Fibroblast of the aortic adventitia (primary cell): Measurements from ENCODE around the gene ADCY10. TPM values are rescaled to one million over a fixed set of nuclear protein-coding genes. Genes with fewer than 3 reads are reported as not detected.

ENCODE experiments used
- DNase-seq: peaks from one replicate; pipeline ENCODE4 v3.0.0-alpha.2; 2010; ENCODE audit warnings: low read depth
- H3K4me3 ChIP-seq: 2 replicates; pipeline ENCODE4 v1.5.1; 2011; ENCODE audit warnings: low read depth, mild to moderate bottlenecking, control low read depth, low read length, moderate library complexity
- total RNA-seq: library from RNA; depleted of rRNA; stranded (reverse); fragments of >200 nt; gene quantifications from 2 replicates; pipeline ENCODE4 v1.2.3, GENCODE V29; 2012; ENCODE audit warnings: low replicate concordance
- TF ChIP-seq, protein P1 (sequence below): IDR thresholded peaks from 2 replicates; pipeline ENCODE4 v1.5.1; 2011; ENCODE audit warnings: mild to moderate bottlenecking, low read length, control low read depth, inconsistent platforms; ENCODE audit not compliant: insufficient read depth

ADCY10 gene
- total RNA-seq, 1 donor = 0.09 TPM

DNA sequence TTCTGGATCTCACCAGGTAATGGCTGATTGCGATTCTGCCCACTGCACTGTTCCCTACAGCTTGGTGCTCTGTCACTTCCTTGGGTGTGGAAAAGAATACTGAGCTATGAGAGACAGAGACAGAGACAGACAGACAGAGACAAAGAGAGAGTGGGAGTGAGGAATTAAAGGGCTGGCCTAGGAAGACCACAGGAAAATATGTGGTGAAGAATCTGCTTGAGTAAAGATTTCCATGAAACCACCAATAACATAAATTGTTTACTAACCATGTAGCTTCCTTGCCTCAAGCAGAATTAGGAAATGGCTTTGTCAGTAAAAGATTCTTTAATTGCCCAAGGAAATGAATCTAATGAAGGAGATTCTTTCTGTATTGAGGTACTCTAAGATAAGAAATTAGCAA is 137.8 kb downstream of the ADCY10 start:
- no peak overlapping the region for H3K4me3 ChIP-seq
- TF ChIP-seq, protein P1, sequence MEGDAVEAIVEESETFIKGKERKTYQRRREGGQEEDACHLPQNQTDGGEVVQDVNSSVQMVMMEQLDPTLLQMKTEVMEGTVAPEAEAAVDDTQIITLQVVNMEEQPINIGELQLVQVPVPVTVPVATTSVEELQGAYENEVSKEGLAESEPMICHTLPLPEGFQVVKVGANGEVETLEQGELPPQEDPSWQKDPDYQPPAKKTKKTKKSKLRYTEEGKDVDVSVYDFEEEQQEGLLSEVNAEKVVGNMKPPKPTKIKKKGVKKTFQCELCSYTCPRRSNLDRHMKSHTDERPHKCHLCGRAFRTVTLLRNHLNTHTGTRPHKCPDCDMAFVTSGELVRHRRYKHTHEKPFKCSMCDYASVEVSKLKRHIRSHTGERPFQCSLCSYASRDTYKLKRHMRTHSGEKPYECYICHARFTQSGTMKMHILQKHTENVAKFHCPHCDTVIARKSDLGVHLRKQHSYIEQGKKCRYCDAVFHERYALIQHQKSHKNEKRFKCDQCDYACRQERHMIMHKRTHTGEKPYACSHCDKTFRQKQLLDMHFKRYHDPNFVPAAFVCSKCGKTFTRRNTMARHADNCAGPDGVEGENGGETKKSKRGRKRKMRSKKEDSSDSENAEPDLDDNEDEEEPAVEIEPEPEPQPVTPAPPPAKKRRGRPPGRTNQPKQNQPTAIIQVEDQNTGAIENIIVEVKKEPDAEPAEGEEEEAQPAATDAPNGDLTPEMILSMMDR = no peak
- DNase-seq = no peak

DNA sequence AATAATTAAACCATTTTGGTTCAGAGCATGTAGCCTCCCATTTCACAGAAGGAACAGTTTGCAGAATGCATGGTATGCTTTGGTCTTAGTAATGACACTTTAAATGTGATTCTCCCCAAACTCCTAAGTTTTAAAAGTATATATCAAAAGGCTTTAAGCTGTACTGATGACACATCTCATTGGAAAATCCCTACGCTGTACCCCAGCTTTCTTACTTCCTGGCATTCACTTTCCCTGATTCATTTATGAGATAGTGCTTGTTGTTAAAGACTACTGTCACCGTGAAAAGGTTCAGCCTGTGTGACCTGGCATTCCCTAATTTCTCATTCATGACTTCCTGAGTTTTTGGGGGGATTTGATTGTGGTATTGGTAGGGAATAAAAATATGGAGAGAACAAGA is 138.8 kb downstream of the ADCY10 start:
- TF ChIP-seq, protein P1 = no peak
- no peak overlapping the region for H3K4me3 ChIP-seq
- DNase-seq = peak; percentile 39

DNA sequence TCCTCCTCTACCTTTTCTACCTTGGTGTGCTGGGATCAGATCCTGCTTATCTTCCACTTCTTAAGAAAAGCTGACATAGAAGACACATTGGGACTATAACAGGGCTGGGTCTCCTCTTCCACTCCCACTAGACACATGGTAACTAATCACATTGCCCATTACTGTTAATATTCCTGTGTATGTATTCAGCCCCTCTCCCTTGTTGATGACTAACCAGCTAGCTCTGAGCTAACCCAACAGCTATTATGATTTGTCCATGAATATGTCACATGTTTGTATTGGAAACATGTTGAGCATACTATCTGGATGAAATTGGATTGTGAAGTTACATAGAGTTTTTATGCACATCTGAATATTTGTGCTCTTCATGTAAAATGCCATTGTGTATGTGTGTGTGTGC is 139.2 kb downstream of the ADCY10 start:
- H3K4me3 ChIP-seq = no peak overlapping the region
- DNase-seq = no peak
- TF ChIP-seq, protein P1 = no peak

DNA sequence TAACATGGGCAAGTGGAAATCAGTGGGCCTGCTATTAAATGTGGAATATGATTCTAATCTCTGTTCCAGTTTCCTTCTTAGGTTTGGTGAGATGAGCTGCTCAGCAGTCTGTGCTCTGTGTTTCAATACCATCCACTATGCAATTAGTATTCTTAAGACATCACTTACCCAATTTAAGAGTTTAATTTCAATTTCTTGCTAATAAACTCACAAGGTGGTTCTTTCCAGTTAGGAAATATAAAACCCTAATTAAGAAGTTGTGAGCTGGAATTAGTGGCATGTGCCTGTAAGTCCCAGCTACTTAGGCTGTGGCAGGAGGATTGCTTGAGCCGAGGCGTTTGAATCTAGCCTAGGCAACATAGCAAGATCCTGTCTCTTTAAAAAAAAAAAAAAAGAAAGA is 140.4 kb downstream of the ADCY10 start:
- TF ChIP-seq, protein P1 = no peak
- no peak overlapping the region for H3K4me3 ChIP-seq
- no peak for DNase-seq

DNA sequence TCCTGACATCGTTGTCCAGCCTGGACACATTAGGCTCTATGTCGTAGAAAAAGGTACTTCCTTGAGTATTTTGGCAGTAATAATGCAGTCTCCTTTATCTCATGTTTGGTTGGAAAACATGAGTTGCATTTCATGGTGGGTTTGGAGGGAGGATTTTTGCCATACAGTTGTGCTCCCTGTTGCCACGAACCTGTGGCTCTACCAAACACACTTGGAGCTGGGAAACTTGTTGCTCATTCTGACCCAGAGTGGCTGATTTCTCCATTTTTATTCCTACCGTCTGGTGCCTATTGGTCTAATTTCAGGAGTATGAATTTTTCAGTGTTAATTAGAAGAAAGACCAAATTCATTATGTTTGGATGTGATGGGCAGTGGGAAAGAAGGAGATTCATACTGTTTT is 141.5 kb downstream of the ADCY10 start:
- DNase-seq = no peak
- H3K4me3 ChIP-seq = no peak overlapping the region
- TF ChIP-seq, protein P1 = no peak

DNA sequence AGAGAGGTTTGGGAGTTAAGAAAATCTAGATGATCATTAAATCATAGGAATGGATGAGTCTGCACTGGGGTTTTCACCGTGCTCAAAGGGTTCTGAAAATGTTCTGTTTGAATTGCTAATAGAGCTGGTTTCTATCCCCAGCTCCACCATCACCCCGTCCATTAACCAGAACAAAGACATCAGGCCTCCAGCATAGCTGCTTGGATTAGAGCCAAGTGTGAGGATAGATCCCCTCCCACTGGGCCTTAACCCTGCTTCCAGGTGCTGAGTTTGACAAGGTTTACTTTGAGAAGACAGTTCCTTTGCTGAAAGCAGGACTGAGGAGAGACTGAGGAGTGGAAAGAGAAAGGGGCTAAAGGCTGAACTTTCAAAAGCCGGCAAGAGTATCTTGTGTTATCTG is 143.8 kb downstream of the ADCY10 start:
- no peak for DNase-seq
- TF ChIP-seq, protein P1 = no peak
- H3K4me3 ChIP-seq = no peak overlapping the region

DNA sequence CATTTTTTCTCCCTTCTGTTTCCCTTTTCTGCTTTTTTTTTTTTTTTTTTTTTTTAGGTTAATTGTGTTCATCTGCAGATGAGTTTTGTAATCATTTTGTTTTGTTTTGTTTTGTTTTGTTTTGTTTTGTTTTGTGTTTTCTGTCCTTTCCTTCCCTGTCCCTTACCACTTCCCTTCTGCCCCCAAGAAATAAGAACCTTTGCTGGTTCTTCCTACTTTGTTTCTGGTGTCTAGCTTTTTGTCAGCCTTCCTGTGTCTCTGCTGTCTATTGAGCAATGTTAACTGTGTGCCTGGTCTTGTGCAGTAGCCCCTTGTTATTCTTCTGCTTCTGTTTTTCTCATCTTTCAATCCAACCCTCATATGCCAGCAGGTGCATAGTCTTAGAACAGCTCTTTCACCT is 146.2 kb downstream of the ADCY10 start:
- no peak for DNase-seq
- TF ChIP-seq, protein P1 = no peak
- H3K4me3 ChIP-seq = no peak overlapping the region
